CD4-positive, alpha-beta T cell treated with Interleukin-6 at 100 ng/mL for 8 hours (primary cell): ENCODE measurements around the gene ANKRD53.

ENCODE experiments used
- DNase-seq: peaks from one replicate; pipeline ENCODE4 v3.0.0-alpha.2; 2020; ENCODE audit warnings: mixed read lengths, low spot score

The ANKRD53 gene

DNA sequence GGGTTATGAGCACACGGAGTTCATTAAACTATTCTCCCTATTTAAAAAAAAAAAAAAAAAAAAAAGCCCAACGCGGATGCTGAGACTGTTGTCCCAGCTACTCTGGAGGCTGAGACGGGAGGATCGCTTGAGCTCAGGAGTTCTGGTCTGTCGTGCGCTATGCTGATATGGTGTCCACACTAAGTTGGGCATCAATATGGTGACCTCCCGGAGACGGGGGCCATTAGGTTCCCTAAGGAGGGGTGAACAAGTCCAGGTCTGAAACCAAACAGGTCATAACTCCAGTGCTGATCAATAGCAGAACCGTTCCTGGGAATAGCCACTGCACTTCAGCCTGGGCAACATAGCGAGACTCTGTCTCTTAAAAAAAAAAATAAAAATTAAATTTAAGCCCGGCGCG lies 12.9 kb upstream of the ANKRD53 start:
- DNase-seq, result no peak

- no peak for DNase-seq
Observed at GRCh38 chr2:70966681-70967080, 11.7 kb upstream of the ANKRD53 start.

GRCh38 chr2:70967189-70967588 lies 11.2 kb upstream of the ANKRD53 start:
- DNase-seq, result no peak

GRCh38 chr2:70974592-70974991 lies 3.8 kb upstream of the ANKRD53 start:
- DNase-seq, result no peak

DNA sequence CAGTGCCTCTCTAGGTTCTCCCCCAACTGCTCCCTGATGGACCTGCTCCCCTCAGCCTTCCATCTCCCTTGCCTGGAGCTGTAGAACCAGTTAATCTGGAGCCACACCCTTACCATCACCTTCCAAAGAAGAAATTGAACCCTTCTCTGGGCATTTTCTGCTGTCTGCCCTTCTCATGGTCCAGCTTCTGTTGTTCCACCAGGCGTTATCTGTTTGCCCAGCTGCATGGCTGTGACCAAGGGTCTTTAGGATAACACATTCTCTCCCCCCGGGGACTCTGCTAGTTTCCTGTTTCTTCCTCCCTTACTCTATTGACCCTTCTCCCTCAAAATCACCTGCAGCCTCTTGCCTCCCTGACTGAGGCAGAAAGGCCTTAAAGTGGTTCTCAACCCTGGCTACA lies 3.2 kb upstream of the ANKRD53 start:
- no peak for DNase-seq

GRCh38 chr2:70977605-70978205 lies 725 bp upstream of the ANKRD53 start:
- DNase-seq, result peak; percentile 18

- no peak for DNase-seq
Observed at GRCh38 chr2:70979180-70979488, 704 bp downstream of the ANKRD53 start.

GRCh38 chr2:70979626-70980025 lies 1.2 kb downstream of the ANKRD53 start:
- DNase-seq, result no peak

GRCh38 chr2:70981421-70981820 lies 3.0 kb downstream of the ANKRD53 start:
- DNase-seq, result no peak

GRCh38 chr2:70981866-70982810 lies 3.7 kb downstream of the ANKRD53 start:
- DNase-seq, result no peak

GRCh38 chr2:70982971-70983370 lies 4.5 kb downstream of the ANKRD53 start:
- no peak for DNase-seq

DNA sequence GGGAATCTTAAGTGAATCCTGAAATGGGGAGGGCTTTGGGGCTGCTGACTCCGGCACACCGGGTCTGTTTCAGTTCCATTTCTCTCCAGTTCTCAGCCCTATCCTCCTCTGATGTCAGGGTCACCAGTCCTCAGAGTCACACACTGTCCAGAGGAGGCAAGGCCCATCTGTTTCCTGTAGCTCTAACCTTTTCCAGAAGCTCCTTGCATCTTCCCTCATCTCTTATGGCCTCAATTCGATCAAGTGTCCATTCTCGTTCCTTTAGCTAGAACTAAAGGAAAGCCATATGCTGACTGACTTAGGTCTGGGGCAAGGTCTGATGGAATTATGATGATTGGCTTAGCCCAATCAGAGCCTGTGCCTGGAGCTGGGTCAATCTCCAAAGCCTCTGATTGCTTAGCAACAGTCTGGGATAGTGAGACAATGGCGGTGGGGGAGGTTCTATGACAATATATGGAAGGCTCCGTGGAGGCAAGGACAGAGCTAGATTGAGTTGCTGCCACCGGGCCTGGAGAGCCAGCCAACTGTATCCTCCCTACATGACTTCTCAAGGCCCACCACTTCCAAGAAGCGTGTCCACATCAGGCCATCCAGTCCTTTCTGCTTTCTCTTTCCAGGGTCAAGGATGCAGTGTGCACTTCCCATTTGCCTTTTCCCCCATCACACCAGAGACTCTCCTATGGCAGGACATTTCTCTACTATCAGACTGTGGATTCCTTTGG lies 5.2 kb downstream of the ANKRD53 start:
- DNase-seq, result no peak

DNA sequence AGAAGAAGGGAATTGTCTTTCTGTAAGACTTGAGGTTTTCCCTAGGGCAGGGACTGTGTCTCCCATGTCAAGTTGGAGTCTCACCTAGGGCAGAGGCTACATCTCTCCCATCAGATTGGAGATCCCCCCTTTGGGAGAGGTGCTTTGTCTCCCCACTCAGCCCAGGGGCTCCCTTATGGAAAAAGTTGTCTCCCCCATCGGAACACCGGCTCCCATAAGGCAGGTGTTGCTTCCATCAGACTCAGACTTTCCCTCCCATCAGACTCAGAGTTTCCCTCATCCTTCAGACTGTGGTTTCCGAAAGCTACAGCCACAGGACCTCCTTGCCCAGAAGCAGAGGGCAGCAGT lies 5.8 kb downstream of the ANKRD53 start:
- DNase-seq, result no peak

- peak; percentile 79 for DNase-seq
Observed at GRCh38 chr2:70984576-70985282, 6.3 kb downstream of the ANKRD53 start.

DNA sequence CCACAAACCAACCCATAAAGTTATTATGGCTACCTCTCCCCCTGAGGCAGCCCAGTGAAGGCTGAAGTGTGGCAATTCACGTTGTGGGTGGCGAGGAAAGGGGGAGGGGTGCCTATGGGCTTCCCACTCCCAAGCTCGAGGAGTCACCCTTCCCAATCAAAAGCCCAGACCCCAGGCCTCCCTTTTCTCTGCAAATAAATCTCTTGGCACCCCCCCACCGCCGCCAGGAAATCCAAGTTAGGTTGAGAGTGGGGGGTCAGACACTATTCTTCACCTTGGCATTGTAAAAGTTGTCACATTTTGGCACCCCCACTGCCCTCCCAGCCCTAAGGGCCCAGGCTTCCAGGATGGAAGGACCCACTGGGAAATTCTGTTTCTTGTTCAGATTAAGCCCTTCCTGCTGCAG lies 6.9 kb downstream of the ANKRD53 start:
- DNase-seq, result no peak

DNA sequence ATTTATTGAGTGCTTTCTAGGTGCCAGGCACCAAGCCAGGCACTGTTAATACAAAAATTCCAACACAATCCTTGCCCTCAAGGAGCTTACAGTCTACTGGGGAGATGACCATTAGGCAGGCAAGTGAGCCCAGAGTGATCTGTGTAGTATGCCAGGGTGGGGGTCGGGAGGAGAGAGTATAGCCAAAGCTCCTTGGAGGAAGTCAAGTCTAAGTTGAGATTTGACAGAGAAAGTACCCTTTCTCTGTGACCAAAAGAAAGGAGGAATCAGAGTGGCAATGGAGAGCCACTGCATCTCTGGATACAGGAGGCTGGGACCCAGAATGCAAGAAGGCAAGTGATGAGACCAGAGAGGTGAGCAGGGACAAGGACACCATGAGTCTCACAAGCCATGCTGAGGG lies 7.5 kb downstream of the ANKRD53 start:
- DNase-seq, result no peak

DNA sequence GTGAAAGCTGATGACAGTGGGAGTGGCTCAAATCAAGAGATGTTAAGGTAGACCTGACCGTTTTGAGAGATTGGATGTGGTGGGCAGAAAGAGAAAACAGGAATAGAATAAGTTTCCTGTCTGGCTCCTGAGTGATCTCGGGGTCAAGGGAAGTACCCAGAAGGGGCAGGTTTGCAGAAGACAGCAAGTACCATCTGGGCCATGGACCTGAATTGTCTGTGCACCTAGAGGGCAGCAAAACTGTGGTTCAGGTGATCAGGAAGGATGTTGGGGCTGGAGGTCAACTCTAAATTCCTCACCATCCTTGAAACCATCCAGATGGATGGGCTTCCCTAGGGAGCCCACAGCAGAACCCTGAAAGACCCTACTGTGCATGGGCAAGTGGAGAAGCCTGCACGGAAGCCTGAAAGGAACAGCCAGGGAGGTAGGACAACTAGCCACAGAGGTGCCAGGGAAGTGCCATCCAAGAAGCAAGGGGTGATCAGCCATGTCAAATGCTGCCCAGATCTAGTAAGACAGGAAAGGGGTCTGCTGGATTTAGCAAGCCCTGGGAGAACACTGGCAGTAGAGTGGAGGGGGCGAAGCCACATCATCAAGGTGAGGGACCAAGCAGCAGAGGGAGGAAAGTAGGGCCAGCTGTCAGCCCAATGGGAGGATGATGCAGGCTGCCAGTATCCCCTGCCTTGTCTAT lies 8.2 kb downstream of the ANKRD53 start:
- no peak for DNase-seq

DNA sequence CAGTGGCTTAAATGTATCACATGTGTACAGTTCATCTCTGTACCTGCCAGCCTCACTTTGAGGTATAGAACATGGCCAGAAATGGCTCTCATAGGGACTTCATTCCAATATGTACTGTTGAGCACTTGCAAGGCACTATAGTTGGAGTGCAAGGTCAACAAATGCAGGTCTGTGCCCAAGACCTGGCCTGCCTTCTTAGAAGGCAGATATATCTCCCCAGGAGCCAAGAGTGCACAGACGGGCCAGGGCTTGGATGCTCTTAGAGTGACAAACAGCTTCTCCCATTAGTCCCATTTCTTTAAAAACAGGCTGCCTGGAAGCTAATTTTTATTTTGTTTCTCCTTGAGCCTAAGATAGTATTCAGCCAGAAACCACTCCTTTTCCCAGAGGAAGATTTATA lies 9.0 kb downstream of the ANKRD53 start:
- no peak for DNase-seq

- no peak for DNase-seq
Observed at GRCh38 chr2:70988151-70988550, 9.7 kb downstream of the ANKRD53 start.

DNA sequence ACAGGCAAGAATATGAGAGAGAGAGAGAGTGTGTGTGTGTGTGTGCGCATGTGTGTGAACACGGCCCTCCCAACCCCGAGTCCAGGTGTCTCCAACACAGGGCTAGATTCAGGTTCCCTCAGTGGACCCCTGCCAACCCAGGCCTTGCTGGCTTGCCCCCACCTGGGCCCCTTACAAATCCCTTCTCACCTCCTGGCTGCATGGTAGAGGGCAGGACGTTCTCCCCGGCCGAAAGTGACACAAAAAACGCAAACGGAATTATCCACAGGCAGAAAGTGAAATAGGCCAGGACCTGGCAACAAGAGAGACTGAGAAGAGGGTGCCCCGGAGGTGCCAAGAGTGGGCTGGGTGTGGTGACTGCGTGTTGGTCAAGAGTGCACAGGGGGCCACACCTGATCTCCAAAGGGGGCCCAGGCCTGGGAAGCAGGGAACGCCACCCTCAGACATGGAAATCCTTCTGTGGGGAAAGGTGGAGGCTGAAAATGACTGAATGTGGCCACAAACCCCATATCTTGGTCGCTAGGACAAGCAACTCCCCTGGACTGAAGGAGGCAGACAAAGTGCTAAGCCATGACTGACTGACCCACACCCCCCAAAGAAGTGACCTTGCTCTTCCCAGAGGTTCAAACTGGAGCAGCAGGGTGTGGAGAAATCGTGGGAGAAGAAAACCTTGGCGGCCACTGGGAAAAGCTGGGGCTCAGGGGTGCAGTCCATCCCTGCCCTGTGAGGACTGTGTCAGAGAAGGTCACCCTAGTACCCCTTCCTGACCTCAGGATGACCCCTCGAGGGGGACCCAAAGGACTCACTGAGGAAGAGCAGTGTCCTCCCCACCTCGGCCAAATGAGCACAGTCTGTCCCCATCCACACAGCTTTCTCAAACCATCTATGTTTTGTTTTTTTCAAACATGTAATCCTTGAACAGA lies 10.6 kb downstream of the ANKRD53 start:
- no peak for DNase-seq

GRCh38 chr2:70990216-70990615 lies 11.8 kb downstream of the ANKRD53 start:
- no peak for DNase-seq
